GM13976 (cell line): ENCODE measurements around the gene FAM3C.

Experiments
- DNase-seq: peaks from one replicate; pipeline ENCODE4 v3.0.0; 2012; ENCODE audit warnings: low spot score
- in situ Hi-C: fragments of 300-500 bp; cut with MboI; formaldehyde crosslinking; loops from one replicate; pipeline ENCODE4 v1.12.0; 2022; ENCODE audit warnings: low sequenced_read_pairs, mixed read lengths, inconsistent platforms; ENCODE audit not compliant: unreplicated experiment
- TF ChIP-seq, protein P1 (sequence below): IDR thresholded peaks from 2 replicates; pipeline ENCODE4 v1.5.1; 2012; ENCODE audit warnings: borderline replicate concordance, mild to moderate bottlenecking; ENCODE audit not compliant: insufficient read depth; ENCODE audit errors: extremely low read depth, missing control alignments, control extremely low read depth

FAM3C gene

DNA sequence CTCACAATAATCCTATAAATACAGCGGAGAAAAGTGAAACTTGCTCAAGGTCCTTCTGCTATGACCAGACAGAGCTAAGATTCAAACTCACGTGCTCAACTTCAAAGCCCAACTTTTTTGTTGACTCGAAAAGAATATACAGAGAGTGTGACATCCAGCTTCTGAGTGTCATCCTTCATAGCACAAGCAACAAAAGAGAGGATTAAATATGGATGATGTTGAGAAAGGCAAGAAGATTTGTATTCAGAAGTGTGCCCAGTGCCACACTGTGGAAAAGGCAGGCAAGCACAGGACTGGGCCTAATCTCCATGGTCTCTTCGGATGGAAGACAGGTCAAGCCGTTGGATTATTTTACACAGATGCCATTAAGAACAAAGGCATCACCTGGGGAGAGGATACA lies 2.1 kb upstream of the FAM3C start:
- no peak for DNase-seq

GRCh38 chr7:121397822-121398221 lies 1.7 kb upstream of the FAM3C start:
- TF ChIP-seq, protein P1, sequence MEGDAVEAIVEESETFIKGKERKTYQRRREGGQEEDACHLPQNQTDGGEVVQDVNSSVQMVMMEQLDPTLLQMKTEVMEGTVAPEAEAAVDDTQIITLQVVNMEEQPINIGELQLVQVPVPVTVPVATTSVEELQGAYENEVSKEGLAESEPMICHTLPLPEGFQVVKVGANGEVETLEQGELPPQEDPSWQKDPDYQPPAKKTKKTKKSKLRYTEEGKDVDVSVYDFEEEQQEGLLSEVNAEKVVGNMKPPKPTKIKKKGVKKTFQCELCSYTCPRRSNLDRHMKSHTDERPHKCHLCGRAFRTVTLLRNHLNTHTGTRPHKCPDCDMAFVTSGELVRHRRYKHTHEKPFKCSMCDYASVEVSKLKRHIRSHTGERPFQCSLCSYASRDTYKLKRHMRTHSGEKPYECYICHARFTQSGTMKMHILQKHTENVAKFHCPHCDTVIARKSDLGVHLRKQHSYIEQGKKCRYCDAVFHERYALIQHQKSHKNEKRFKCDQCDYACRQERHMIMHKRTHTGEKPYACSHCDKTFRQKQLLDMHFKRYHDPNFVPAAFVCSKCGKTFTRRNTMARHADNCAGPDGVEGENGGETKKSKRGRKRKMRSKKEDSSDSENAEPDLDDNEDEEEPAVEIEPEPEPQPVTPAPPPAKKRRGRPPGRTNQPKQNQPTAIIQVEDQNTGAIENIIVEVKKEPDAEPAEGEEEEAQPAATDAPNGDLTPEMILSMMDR, result no peak
- DNase-seq, result no peak
- in situ Hi-C loops, result no loop called here

More for the DNA sequence above, 2.1 kb upstream of the FAM3C start:
- in situ Hi-C loops, result no loop called here
- TF ChIP-seq, protein P1, result peak; percentile 8

DNA sequence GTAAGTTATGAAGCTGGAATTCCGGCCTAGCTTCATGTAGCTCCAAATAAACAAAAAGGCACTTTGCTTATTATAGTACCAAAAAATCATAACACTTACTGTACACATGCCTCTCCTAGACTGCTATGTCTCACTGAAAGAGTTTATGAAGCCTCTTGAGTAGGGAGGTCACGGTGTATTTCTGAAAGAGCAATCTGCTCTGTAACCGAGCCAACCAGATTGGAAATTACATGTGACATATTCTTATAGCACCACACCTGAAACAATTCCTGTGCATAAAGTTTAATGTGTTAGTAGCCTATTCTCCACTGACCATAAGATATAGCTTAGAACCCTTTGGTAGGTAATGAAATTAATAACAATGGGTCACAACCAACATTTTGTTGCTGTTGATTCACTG lies 1.3 kb upstream of the FAM3C start:
- in situ Hi-C loops, result no loop called here
- TF ChIP-seq, protein P1, result no peak
- DNase-seq, result no peak

DNA sequence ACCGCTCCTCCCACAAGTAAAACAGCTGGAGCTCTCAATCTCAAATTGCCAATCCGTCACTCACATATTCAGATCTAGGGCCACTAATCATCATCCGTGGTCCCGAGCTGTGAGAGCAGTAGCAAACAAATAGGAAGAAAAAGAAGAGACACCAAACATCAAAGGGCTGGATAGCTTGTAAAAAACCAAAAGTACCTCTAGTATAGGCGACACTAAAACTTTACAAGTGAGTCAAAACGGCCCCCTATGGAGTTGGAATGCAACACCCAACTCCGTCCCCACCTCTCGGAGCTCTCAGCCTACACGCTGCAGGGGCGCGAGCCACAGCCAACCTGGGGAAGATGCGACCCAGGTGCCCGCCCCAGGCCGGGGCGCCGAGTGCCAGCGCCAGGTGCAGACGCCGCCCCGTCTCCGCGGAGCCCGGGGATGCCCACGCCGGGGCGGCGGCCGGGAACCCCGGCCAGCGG lies 581 bp downstream of the FAM3C start:
- in situ Hi-C loops, result no loop called here
- DNase-seq, result no peak
- TF ChIP-seq, protein P1, result no peak

DNA sequence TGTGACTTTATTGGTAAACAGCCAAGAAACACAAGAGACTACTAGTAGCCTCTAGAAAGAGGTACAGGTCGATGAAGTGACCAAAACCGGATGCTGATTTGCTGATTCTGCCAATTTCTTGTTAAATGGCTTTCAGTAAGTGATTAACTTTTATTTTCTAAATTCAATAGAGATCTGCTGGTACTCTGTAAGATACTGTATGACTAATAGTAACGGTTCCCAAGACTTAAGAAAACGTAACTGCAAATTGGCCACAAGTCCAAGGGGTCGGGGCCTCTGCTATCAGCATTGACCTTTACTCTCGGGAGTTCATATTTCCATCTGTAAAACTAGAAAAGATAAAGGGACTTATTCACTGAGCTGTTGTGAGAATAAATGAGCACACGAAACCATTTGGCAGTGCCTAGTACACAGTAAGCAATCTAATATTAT lies 1.4 kb downstream of the FAM3C start:
- peak; percentile 17 for DNase-seq
- TF ChIP-seq, protein P1, result no peak
- in situ Hi-C loops, result no loop called here

DNA sequence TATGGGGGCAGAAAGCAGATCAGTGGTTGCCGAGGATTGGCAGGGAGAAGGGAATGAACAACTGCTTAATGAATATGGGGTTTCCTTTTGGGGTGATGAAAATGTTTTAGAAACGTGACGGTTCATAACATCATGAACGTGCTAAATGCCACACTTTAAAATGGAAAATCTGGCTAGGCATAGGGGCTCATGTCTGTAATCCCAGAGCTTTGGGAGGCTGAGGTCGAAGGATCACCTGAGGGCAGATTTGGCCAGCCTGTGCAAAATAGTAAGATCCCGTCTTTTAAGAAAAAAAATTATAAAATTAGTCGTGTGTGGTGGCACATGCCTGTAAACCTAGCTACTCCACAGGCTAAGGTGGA lies 3.1 kb downstream of the FAM3C start:
- in situ Hi-C loops, result no loop called here
- no peak for DNase-seq
- TF ChIP-seq, protein P1, result no peak

GRCh38 chr7:121392277-121393004 lies 3.7 kb downstream of the FAM3C start:
- TF ChIP-seq, protein P1, result no peak
- in situ Hi-C loops, result no loop called here
- DNase-seq, result no peak
